Endothelial cell of umbilical vein (primary cell): ENCODE results near the gene FGFRL1. TPM values are rescaled to one million over a fixed set of nuclear protein-coding genes. Genes with fewer than 3 reads are reported as not detected.

Experiments
- BruUV-seq: library from RNA; stranded (reverse); fragments of 400-500 nt; replicated peaks from 2 replicates; lab custom pipeline; 2021; lab: Mats Ljungman, UMichigan
- CTCF ChIA-PET: fragments of 300-600, 350-600 bp; sonication (Branson Sonifier 250); formaldehyde crosslinking; loops from one replicate; lab custom pipeline; 2021; ENCODE audit warnings: antibody characterized with exemption, inconsistent platforms; lab: Charles Lee
- POLR2A ChIA-PET: fragments of 300-600, 350-600 bp; sonication (Branson Sonifier 250); formaldehyde crosslinking; loops from one replicate; lab custom pipeline; 2021; ENCODE audit warnings: antibody characterized with exemption, inconsistent platforms; lab: Charles Lee
- DNase-seq: peaks from one replicate; pipeline ENCODE4 v3.0.0-alpha.2; 2011; ENCODE audit warnings: low read depth, low spot score
- FAIRE-seq: peaks from 2 replicates; lab custom pipeline; 2011; peaks lifted over from hg19 to GRCh38; lab: Jason Lieb, UNC
- H2AFZ ChIP-seq: 2 replicates; pipeline ENCODE4 v1.6.0; 2012; ENCODE audit warnings: low read depth, low read length, control low read depth, inconsistent platforms
- H3K27ac ChIP-seq: 2 replicates; pipeline ENCODE4 v1.5.1; 2011; ENCODE audit warnings: low read depth, mild to moderate bottlenecking, control low read depth, low read length, moderate library complexity; ENCODE audit not compliant: insufficient read depth
- H3K27me3 ChIP-seq, 2 experiments: 2 replicates each; pipeline versions ENCODE4 v1.6.0 to v1.6.1; 2011; ENCODE audit warnings: low read length in 2 of 2, mixed read lengths in 1 of 2; ENCODE audit not compliant: control insufficient read depth in 2 of 2, insufficient read depth in 2 of 2
- H3K36me3 ChIP-seq, 2 experiments: 2 replicates in 1 of 2; 3 replicates in 1 of 2; pipeline ENCODE4 v1.5.1; 2011; ENCODE audit warnings: low read length in 2 of 2, mild to moderate bottlenecking in 1 of 2, moderate library complexity in 1 of 2; ENCODE audit not compliant: control insufficient read depth in 2 of 2, insufficient read depth in 2 of 2; ENCODE audit errors: extremely low read depth in 1 of 2
- H3K4me1 ChIP-seq: 3 replicates; pipeline ENCODE4 v1.5.1; 2011; ENCODE audit warnings: mild to moderate bottlenecking, low read length; ENCODE audit not compliant: control insufficient read depth, insufficient read depth; ENCODE audit errors: extremely low read depth
- H3K4me2 ChIP-seq: 2 replicates; pipeline ENCODE4 v1.6.1; 2011; ENCODE audit warnings: low read length, control low read depth, mixed read lengths; ENCODE audit not compliant: insufficient read depth
- H3K4me3 ChIP-seq, 3 experiments: fragments of 200-600 bp in 1 of 3; sonication (generic), shearing (Covaris generic) in 1 of 3; replicated peaks in 1 of 3; 2 replicates each; pipeline ENCODE4 v1.5.1; 2011 to 2016; ENCODE audit warnings: control low read depth in 3 of 3, low read length in 3 of 3, mild to moderate bottlenecking in 2 of 3, inconsistent platforms in 1 of 3, low read depth in 1 of 3, moderate library complexity in 1 of 3; ENCODE audit not compliant: insufficient read depth in 1 of 3
- H3K79me2 ChIP-seq: 2 replicates; pipeline ENCODE4 v1.6.0; 2012; ENCODE audit warnings: low read length, inconsistent platforms; ENCODE audit not compliant: control insufficient read depth, insufficient read depth
- H3K9ac ChIP-seq: replicated peaks from 2 replicates; pipeline ENCODE3; 2011; ENCODE audit warnings: low read length, control low read depth; ENCODE audit not compliant: insufficient read depth; ENCODE audit errors: extremely low read depth
- H3K9me1 ChIP-seq: replicated peaks from 3 replicates; pipeline ENCODE4 v1.6.0; 2011; ENCODE audit warnings: mild to moderate bottlenecking, low read length; ENCODE audit not compliant: control insufficient read depth, insufficient read depth; ENCODE audit errors: extremely low read depth
- H3K9me3 ChIP-seq: replicated peaks from 2 replicates; pipeline ENCODE4 v1.5.1; 2012; ENCODE audit warnings: low read length, inconsistent platforms; ENCODE audit not compliant: control insufficient read depth, insufficient read depth
- H4K20me1 ChIP-seq: replicated peaks from 2 replicates; pipeline ENCODE3; 2011; ENCODE audit warnings: mild to moderate bottlenecking, low read length; ENCODE audit not compliant: control insufficient read depth, insufficient read depth; ENCODE audit errors: extremely low read depth
- CTCF ChIP-seq, 2 donors: IDR thresholded peaks; 1 replicate in 1 of 2; 2 replicates in 1 of 2; pipeline ENCODE4 v1.5.1; 2011; ENCODE audit warnings: low read length in 2 of 2, mild to moderate bottlenecking in 2 of 2, moderate library complexity in 2 of 2, control low read depth in 1 of 2, inconsistent platforms in 1 of 2, low read depth in 1 of 2; ENCODE audit not compliant: insufficient read depth in 1 of 2; ENCODE audit errors: extremely low read depth in 1 of 2
- FOS ChIP-seq: IDR thresholded peaks from 2 replicates; pipeline ENCODE4 v1.6.1; 2011; ENCODE audit warnings: mild to moderate bottlenecking, low read length, moderate library complexity, borderline replicate concordance; ENCODE audit not compliant: insufficient read depth
- GATA2 ChIP-seq: IDR thresholded peaks from 2 replicates; pipeline ENCODE4 v1.7.0; 2011; ENCODE audit warnings: low read depth, mild to moderate bottlenecking, moderate library complexity, mixed read lengths, low read length; ENCODE audit not compliant: insufficient read length, insufficient read depth
- JUN ChIP-seq: IDR thresholded peaks from 2 replicates; pipeline ENCODE4 v1.6.1; 2011; ENCODE audit warnings: borderline replicate concordance, low read depth; ENCODE audit not compliant: insufficient read length, insufficient read depth
- MAX ChIP-seq: IDR thresholded peaks from 2 replicates; pipeline ENCODE4 v1.6.1; 2011; ENCODE audit not compliant: insufficient read depth, insufficient read length
- MYC ChIP-seq: IDR thresholded peaks from one replicate; pipeline ENCODE4 v1.6.1; 2011; ENCODE audit warnings: mild to moderate bottlenecking, low read depth, low read length
- POLR2A ChIP-seq: IDR thresholded peaks from 2 replicates; pipeline ENCODE4 v1.6.1; 2012; ENCODE audit warnings: low read depth, mild to moderate bottlenecking, control low read depth, low read length
- POLR2AphosphoS5 ChIP-seq: IDR thresholded peaks from 2 replicates; pipeline ENCODE4 v1.6.1; 2012; ENCODE audit warnings: low read depth, mild to moderate bottlenecking, control low read depth, low read length, moderate library complexity; ENCODE audit not compliant: insufficient read depth
- dilution Hi-C: fragments of 300-500 bp; cut with MboI; formaldehyde crosslinking; loops from one replicate; pipeline ENCODE4 v1.15.0; 2019; ENCODE audit warnings: low sequenced_read_pairs; ENCODE audit not compliant: extremely low pct_ligation_motif_present
- intact Hi-C: fragments of 100-400 bp; cut with micrococcal nuclease; formaldehyde crosslinking; loops from one replicate; pipeline ENCODE4 v1.10.0; 2022
- polyA plus RNA-seq, 4 experiments: library from polyadenylated mRNA; depleted of rRNA in 3 of 4; stranded (reverse) in 3 of 4; unstranded in 1 of 4; fragments of >200 nt; gene quantifications; 2 replicates each; pipeline versions ENCODE4 v1.2.1 to v1.2.3, GENCODE V29; 2011 to 2012; ENCODE audit warnings: missing spikeins in 1 of 4
- total RNA-seq: library from RNA; stranded (reverse); gene quantifications from 2 replicates; pipeline ENCODE4 v1.2.3, GENCODE V29; 2021

FGFRL1 gene
- total and polyA plus RNA-seq, 2 donors (not counting 3 experiments of a cell fraction or from before 2014, with no cell fraction given) = 33.3 to 74.6 TPM

- H3K36me3 ChIP-seq = peaks cover 0 to 9% of the 10 kb centered on the region in 2 experiments
- H2AFZ ChIP-seq = no peak overlapping the region
- H3K4me2 ChIP-seq = no peak overlapping the region
- no peaks in the 10 kb centered on the region for H3K9me1 ChIP-seq
- no peak for DNase-seq
- H3K4me1 ChIP-seq = peaks cover 11% of the 10 kb centered on the region
- H3K27ac ChIP-seq = no peak overlapping the region
- H3K4me3 ChIP-seq = no peak overlapping the region
- intact Hi-C loops (no loop called here), dilution Hi-C loops (no loop called here)
- H3K79me2 ChIP-seq = no peaks in the 10 kb centered on the region
- no peaks in the 10 kb centered on the region for H3K9me3 ChIP-seq
- CTCF ChIA-PET = no interaction called here
- POLR2A ChIA-PET = no interaction called here
- no peak for FAIRE-seq
- H3K9ac ChIP-seq = no peak overlapping the region
- BruUV-seq = no TSS peak
- no peaks in the 10 kb centered on the region for H4K20me1 ChIP-seq
- TF ChIP-seq JUN = no peak
- no peak for TF ChIP-seq CTCF (IDR thresholded peaks at IDR 0.05; ENCODE audit: extremely low read depth in 1 of 2, insufficient read depth in 1 of 2, low read depth in 1 of 2, low read length in 2 of 2)
- TF ChIP-seq POLR2AphosphoS5 = no peak
- no peak for TF ChIP-seq POLR2A
- TF ChIP-seq GATA2 = no peak
- TF ChIP-seq MAX = no peak
- TF ChIP-seq FOS = no peak
- TF ChIP-seq MYC = no peak
- no peaks in the 10 kb centered on the region for H3K27me3 ChIP-seq
Observed at GRCh38 chr4:970854-971520, 40.4 kb upstream of the FGFRL1 start.
